ENCODE measurements around the gene DDX10. TPM values are rescaled to one million over a fixed set of nuclear protein-coding genes. Genes with fewer than 3 reads are reported as not detected.

Gene DDX10
- total RNA-seq, 1 donor from 2014 or later, result 67.4 TPM

- FAIRE-seq (no peak), DNase-seq (ENCODE audit: low read depth) (no peak)
- TF ChIP-seq CTCF (IDR thresholded peaks at IDR 0.05; ENCODE audit: insufficient read depth, low read length, severe bottlenecking), result no peak
- Histone ChIP-seq H3K4me3 (ENCODE audit: low read depth, low read length) (no peak overlapping the region), H3K36me3 (ENCODE audit: control insufficient read depth, insufficient read depth, low read length) (no peaks in the 10 kb centered on the region), H3K27me3 (ENCODE audit: control insufficient read depth, insufficient read depth, low read length) (no peaks in the 10 kb centered on the region)
Observed at GRCh38 chr11:108875134-108875533, 210.3 kb downstream of the DDX10 start.

- no peak overlapping the region for H3K4me3 ChIP-seq (ENCODE audit: low read depth, low read length)
- H3K27me3 ChIP-seq (ENCODE audit: control insufficient read depth, insufficient read depth, low read length), result no peaks in the 10 kb centered on the region
- no peak for TF ChIP-seq CTCF (IDR thresholded peaks at IDR 0.05; ENCODE audit: insufficient read depth, low read length, severe bottlenecking)
- H3K36me3 ChIP-seq (ENCODE audit: control insufficient read depth, insufficient read depth, low read length), result no peaks in the 10 kb centered on the region
- no peak for FAIRE-seq
- DNase-seq (ENCODE audit: low read depth), result no peak
Observed at GRCh38 chr11:108877178-108877577, 212.3 kb downstream of the DDX10 start.

DNA sequence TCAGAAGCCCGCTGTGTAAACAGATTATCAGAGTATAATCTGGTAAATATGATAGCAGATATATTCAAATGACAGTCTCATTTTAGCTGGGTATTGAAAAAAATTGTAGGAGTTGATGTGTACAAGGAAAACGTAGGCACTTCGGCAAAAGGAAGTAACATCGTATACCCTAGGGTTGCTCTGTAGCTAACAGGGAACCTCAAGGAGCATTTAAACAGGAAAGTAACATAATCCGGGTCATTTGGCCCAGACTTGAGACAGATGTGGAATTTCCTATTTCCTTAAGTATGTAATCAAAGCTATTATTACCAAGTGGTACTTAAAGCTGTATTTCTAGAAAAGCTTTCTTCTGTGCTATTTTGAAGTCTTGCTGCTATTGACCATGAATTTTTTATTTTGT lies 215.6 kb downstream of the DDX10 start:
- DNase-seq (ENCODE audit: low read depth) (no peak), FAIRE-seq (no peak)
- no peaks in the 10 kb centered on the region for H3K27me3 ChIP-seq (ENCODE audit: control insufficient read depth, insufficient read depth, low read length)
- no peaks in the 10 kb centered on the region for H3K36me3 ChIP-seq (ENCODE audit: control insufficient read depth, insufficient read depth, low read length)
- H3K4me3 ChIP-seq (ENCODE audit: low read depth, low read length), result no peak overlapping the region
- no peak for TF ChIP-seq CTCF (IDR thresholded peaks at IDR 0.05; ENCODE audit: insufficient read depth, low read length, severe bottlenecking)

GRCh38 chr11:108881131-108881530 lies 216.3 kb downstream of the DDX10 start:
- Histone ChIP-seq H3K27me3 (ENCODE audit: control insufficient read depth, insufficient read depth, low read length) (no peaks in the 10 kb centered on the region), H3K36me3 (ENCODE audit: control insufficient read depth, insufficient read depth, low read length) (no peaks in the 10 kb centered on the region), H3K4me3 (ENCODE audit: low read depth, low read length) (no peak overlapping the region)
- no peak for DNase-seq (ENCODE audit: low read depth)
- TF ChIP-seq CTCF (IDR thresholded peaks at IDR 0.05; ENCODE audit: insufficient read depth, low read length, severe bottlenecking), result no peak
- FAIRE-seq, result no peak

DNA sequence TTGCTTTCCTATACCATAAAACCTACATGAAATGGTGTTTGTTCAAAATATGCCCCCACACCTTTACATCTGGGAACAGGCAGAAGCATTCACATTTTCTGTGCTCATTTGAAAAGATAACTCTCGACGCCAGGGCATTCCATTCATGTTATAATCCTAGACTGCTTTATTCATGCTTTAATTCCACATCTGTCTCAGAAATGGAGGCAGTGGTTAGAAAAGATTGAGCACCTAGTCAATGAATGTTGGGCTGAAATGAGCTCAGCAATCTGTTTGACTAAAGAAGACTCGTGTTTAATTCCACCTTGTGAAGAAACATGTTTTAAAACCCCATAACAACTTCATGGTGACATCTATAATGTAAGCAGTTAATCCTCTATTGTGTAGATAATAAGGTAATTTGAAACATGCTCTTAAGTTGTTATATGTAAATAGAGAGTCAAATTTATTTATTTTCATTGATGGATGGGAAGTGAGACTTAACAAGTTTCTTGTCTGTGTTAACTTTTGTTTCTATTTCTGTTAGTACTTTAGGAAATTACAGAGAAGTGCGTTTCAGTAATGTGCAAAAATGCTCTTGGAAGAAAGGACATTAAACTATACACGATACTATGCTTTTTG lies 217.5 kb downstream of the DDX10 start:
- H3K4me3 ChIP-seq (ENCODE audit: low read depth, low read length), result no peak overlapping the region
- DNase-seq (ENCODE audit: low read depth) (no peak), FAIRE-seq (no peak)
- H3K27me3 ChIP-seq (ENCODE audit: control insufficient read depth, insufficient read depth, low read length), result no peaks in the 10 kb centered on the region
- no peak for TF ChIP-seq CTCF (IDR thresholded peaks at IDR 0.05; ENCODE audit: insufficient read depth, low read length, severe bottlenecking)
- H3K36me3 ChIP-seq (ENCODE audit: control insufficient read depth, insufficient read depth, low read length), result no peaks in the 10 kb centered on the region

Measured in bronchial epithelial cell (primary cell).